Spleen (tissue), 7 donors: ENCODE results near the gene GALNT16.

Source experiments
- CTCF ChIP-seq, 11 experiments: fragments of 200-600 bp in 7 of 11; fragments of 450-650 bp in 4 of 11; sonication (generic) in 4 of 11; IDR thresholded peaks in 8 of 11; conservative IDR thresholded peaks in 3 of 11; 1 replicate in 7 of 11; 2 replicates in 4 of 11; pipeline versions ENCODE4 v1.4.0 to v1.8.0; 2016 to 2021; ENCODE audit warnings: antibody characterized with exemption in 11 of 11, inconsistent platforms in 4 of 11, mild to moderate bottlenecking in 1 of 11
- POLR2AphosphoS5 ChIP-seq, 3 donors: sonication (generic); formaldehyde crosslinking; IDR thresholded peaks; one replicate each; pipeline ENCODE4 v1.5.1; 2017; ENCODE audit warnings: antibody characterized with exemption in 3 of 3
- donor health status: DM: no; HTN: no; CAD: no; lungs with moderate emphysema.
- donor health status: DM: no; HTN: no; CAD: no.
- donor health status: DM: no; HTN: no; CAD: no.

GRCh38 chr14:69268223-69268622 is 8.3 kb downstream of the GALNT16 start:
- TF ChIP-seq POLR2AphosphoS5 (IDR thresholded peaks at IDR 0.05), result no peak
- no peak for TF ChIP-seq CTCF (IDR thresholded peaks at IDR 0.05 in 8 of 11, conservative IDR thresholded peaks at IDR 0.05 in 3 of 11)
